Measurements from ENCODE around the gene KRT85.

Gene KRT85

GRCh38 chr12:52322069-52322468 is 45.2 kb downstream of the KRT85 start:
- CTCF ChIA-PET, result interaction anchor here (0.6 to 1.5 kb wide), 4 partner anchors 136 to 204 kb away, joined by 3 to 7 read pairs (median 4); partner anchors contain the start of gene KRT6A
- no peaks in the 10 kb centered on the region for H3K9me3 ChIP-seq (ENCODE audit: control insufficient read depth, insufficient read depth, low read depth, low read length)
- H3K4me1 ChIP-seq (ENCODE audit: control insufficient read depth, insufficient read depth, low read length), result no peaks in the 10 kb centered on the region
- H3K4me3 ChIP-seq (ENCODE audit: low read depth, low read length), result no peak overlapping the region
- POLR2A ChIA-PET, result no interaction called here
- no peak overlapping the region for H3K27ac ChIP-seq (ENCODE audit: extremely low read depth, low read depth, low read length)
- no peaks in the 10 kb centered on the region for H3K36me3 ChIP-seq (ENCODE audit: control insufficient read depth in 2 of 2, insufficient read depth in 1 of 2, low read length in 2 of 2)
- no peak for TF ChIP-seq ZNF544 (tag by site-specific recombination; IDR thresholded peaks at IDR 0.05)
- TF ChIP-seq ZNF350 (tag by site-specific recombination; IDR thresholded peaks at IDR 0.05), result no peak
- no peak for TF ChIP-seq ZNF555 (tag by site-specific recombination; conservative IDR thresholded peaks at IDR 0.05)
- no peak for TF ChIP-seq ZSCAN16 (tag by site-specific recombination; IDR thresholded peaks at IDR 0.05)
- no peak for TF ChIP-seq ZNF791 (tag by site-specific recombination; IDR thresholded peaks at IDR 0.05)

GRCh38 chr12:52321418-52321817 is 45.9 kb downstream of the KRT85 start:
- POLR2A ChIA-PET, result no interaction called here
- H3K9me3 ChIP-seq (ENCODE audit: control insufficient read depth, insufficient read depth, low read depth, low read length), result no peaks in the 10 kb centered on the region
- TF ChIP-seq ZNF830 (tag by site-specific recombination; IDR thresholded peaks at IDR 0.05; ENCODE audit: low read depth), result no peak
- TF ChIP-seq WT1 (tag by site-specific recombination; IDR thresholded peaks at IDR 0.05), result no peak
- no peak for TF ChIP-seq ZNF223 (tag by site-specific recombination; IDR thresholded peaks at IDR 0.05)
- no peak for TF ChIP-seq ZIC2 (tag by site-specific recombination; IDR thresholded peaks at IDR 0.05)
- TF ChIP-seq ZNF654 (tag by site-specific recombination; IDR thresholded peaks at IDR 0.05; ENCODE audit: low read depth), result no peak
- TF ChIP-seq ZSCAN16 (tag by site-specific recombination; IDR thresholded peaks at IDR 0.05), result no peak
- no peak for TF ChIP-seq ZNF791 (tag by site-specific recombination; IDR thresholded peaks at IDR 0.05)
- no peak for TF ChIP-seq ZNF404 (tag by site-specific recombination; IDR thresholded peaks at IDR 0.05)
- TF ChIP-seq ZNF645 (tag by site-specific recombination; IDR thresholded peaks at IDR 0.05), result no peak

GRCh38 chr12:52320784-52321400 is 46.4 kb downstream of the KRT85 start, which contains the start of gene KRT83:
Gene KRT83 (minus strand): TSS chr12:52321398. CDS start chr12:52321335, 63 bp downstream.
- Histone ChIP-seq H3K27ac (ENCODE audit: extremely low read depth, low read depth, low read length) (no peak within 1 kb of the TSS), H3K4me3 (ENCODE audit: low read depth, low read length) (no peak within 1 kb of the TSS), H3K4me1 (ENCODE audit: control insufficient read depth, insufficient read depth, low read length) (no peaks in the 10 kb centered on the region), H3K36me3 (ENCODE audit: control insufficient read depth in 2 of 2, insufficient read depth in 1 of 2, low read length in 2 of 2) (no peaks in the 10 kb centered on the region), H3K9me3 (ENCODE audit: control insufficient read depth, insufficient read depth, low read depth, low read length) (no peaks in the 10 kb centered on the region)
- POLR2A ChIA-PET, result no interaction called here
- TF ChIP-seq KLF10 (tag by site-specific recombination; IDR thresholded peaks at IDR 0.05) (no peak), ZNF513 (tag by site-specific recombination; IDR thresholded peaks at IDR 0.05) (no peak), ZBTB21 (tag by site-specific recombination; IDR thresholded peaks at IDR 0.05) (no peak), ZNF18 (tag by site-specific recombination; IDR thresholded peaks at IDR 0.05) (no peak), HOXD13 (CRISPR knock-in tag; IDR thresholded peaks at IDR 0.05; ENCODE audit: borderline replicate concordance) (no peak), REPIN1 (tag by site-specific recombination; IDR thresholded peaks at IDR 0.05; ENCODE audit: low read depth) (no peak), SCRT2 (tag by site-specific recombination; IDR thresholded peaks at IDR 0.05) (no peak), GFI1B (tag by site-specific recombination; IDR thresholded peaks at IDR 0.05) (no peak), BCL11B (tag by site-specific recombination; IDR thresholded peaks at IDR 0.05; ENCODE audit: low read depth) (no peak), MYNN (tag by site-specific recombination; IDR thresholded peaks at IDR 0.05; ENCODE audit: borderline replicate concordance) (no peak), REST (tag by site-specific recombination; IDR thresholded peaks at IDR 0.05) (no peak), ZNF239 (tag by site-specific recombination; IDR thresholded peaks at IDR 0.05) (no peak)
- CTCF ChIA-PET, result interaction anchor here (0.7 to 1.9 kb wide), 4 partner anchors 10 to 517 kb away, joined by 3 to 13 read pairs (median 4); no protein-coding TSS in a partner anchor

More at GRCh38 chr12:52321418-52321817, 45.9 kb downstream of the KRT85 start:
- H3K27ac ChIP-seq (ENCODE audit: extremely low read depth, low read depth, low read length), result no peak overlapping the region
- CTCF ChIA-PET, result interaction anchor here (0.6 to 1.5 kb wide), 5 partner anchors 11 to 203 kb away, joined by 3 to 7 read pairs (median 4); no protein-coding TSS in a partner anchor
- H3K36me3 ChIP-seq (ENCODE audit: control insufficient read depth in 2 of 2, insufficient read depth in 1 of 2, low read length in 2 of 2), result no peaks in the 10 kb centered on the region
- H3K4me3 ChIP-seq (ENCODE audit: low read depth, low read length), result no peak overlapping the region
- H3K4me1 ChIP-seq (ENCODE audit: control insufficient read depth, insufficient read depth, low read length), result no peaks in the 10 kb centered on the region
